GM21360 (cell line): ENCODE measurements around the gene TREH.
"Not testable (repeated sequence)": the region's sequence is repeated elsewhere in the genome, so short reads cannot be mapped to it uniquely, and the experiment has no call there.

Source experiments
- ATAC-seq: cut with Tn5 transposase; IDR thresholded peaks from one replicate; pipeline ENCODE4 v1.9.1; 2021; ENCODE audit warnings: mild to moderate bottlenecking, moderate library complexity; ENCODE audit not compliant: unreplicated experiment

TREH gene

GRCh38 chr11:118679483-118679882, at the start of gene TREH:
Gene TREH, minus strand, starts transcription at chr11:118679650. Its CDS starts 23 bp downstream, at chr11:118679627.
- no peak for ATAC-seq

GRCh38 chr11:118728112-118728511, 48.7 kb upstream of the TREH start:
- not testable (repeated sequence) for ATAC-seq

GRCh38 chr11:118727721-118728066, 48.2 kb upstream of the TREH start:
- not testable (repeated sequence) for ATAC-seq

- ATAC-seq = not testable (repeated sequence)
Measured at GRCh38 chr11:118727001-118727720, 47.7 kb upstream of the TREH start.

GRCh38 chr11:118721478-118722015, 42.1 kb upstream of the TREH start:
- ATAC-seq = not testable (repeated sequence)

GRCh38 chr11:118720740-118721139, 41.3 kb upstream of the TREH start:
- not testable (repeated sequence) for ATAC-seq

GRCh38 chr11:118720078-118720477, 40.6 kb upstream of the TREH start:
- ATAC-seq = not testable (repeated sequence)

GRCh38 chr11:118718562-118718961, 39.1 kb upstream of the TREH start:
- ATAC-seq = not testable (repeated sequence)

GRCh38 chr11:118717733-118718132, 38.3 kb upstream of the TREH start:
- not testable (repeated sequence) for ATAC-seq

GRCh38 chr11:118717221-118717620, 37.8 kb upstream of the TREH start:
- not testable (repeated sequence) for ATAC-seq

- ATAC-seq = no peak
Measured at GRCh38 chr11:118715837-118716260, 36.4 kb upstream of the TREH start.

GRCh38 chr11:118715245-118715831, 35.9 kb upstream of the TREH start:
- ATAC-seq = no peak

GRCh38 chr11:118714816-118715215, 35.4 kb upstream of the TREH start:
- no peak for ATAC-seq

- ATAC-seq = not testable (repeated sequence)
Measured at GRCh38 chr11:118714416-118714815, 35.0 kb upstream of the TREH start.

GRCh38 chr11:118708296-118708695, 28.8 kb upstream of the TREH start:
- ATAC-seq = no peak

GRCh38 chr11:118706546-118706825, 27.0 kb upstream of the TREH start:
- ATAC-seq = no peak

GRCh38 chr11:118705791-118706545, 26.5 kb upstream of the TREH start:
- no peak for ATAC-seq

GRCh38 chr11:118705111-118705741, 25.8 kb upstream of the TREH start:
- no peak for ATAC-seq

- ATAC-seq = no peak
Measured at GRCh38 chr11:118703563-118704106, 24.2 kb upstream of the TREH start.

GRCh38 chr11:118699506-118700220, 20.2 kb upstream of the TREH start:
- ATAC-seq = no peak
